Neural cell (in vitro differentiated cells): ENCODE measurements around the gene PRKAG2. TPM values are rescaled to one million over a fixed set of nuclear protein-coding genes. Genes with fewer than 3 reads are reported as not detected.

ENCODE experiments used
- H2AFZ ChIP-seq: fragments of 200-600, 300-800 bp; sonication (generic), shearing (Covaris generic); 2 replicates; pipeline ENCODE4 v1.6.0; 2014; ENCODE audit warnings: low read depth, mild to moderate bottlenecking, antibody characterized with exemption, low read length, moderate library complexity
- H3F3A ChIP-seq: fragments of 200-600 bp; shearing (Covaris generic); 2 replicates; pipeline ENCODE4 v1.6.1; 2016; ENCODE audit warnings: mild to moderate bottlenecking, moderate library complexity, mixed read lengths, antibody characterized with exemption, low read length; ENCODE audit not compliant: insufficient read depth, poor library complexity, severe bottlenecking
- H3K27ac ChIP-seq: fragments of 200-600, 300-800 bp; sonication (generic), shearing (Covaris generic); 2 replicates; pipeline ENCODE4 v1.5.1; 2014; ENCODE audit warnings: mild to moderate bottlenecking, low read length, moderate library complexity
- H3K27me3 ChIP-seq: fragments of 300-800, 200-600 bp; sonication (generic), shearing (Covaris generic); 2 replicates; pipeline ENCODE4 v1.6.0; 2014; ENCODE audit warnings: mild to moderate bottlenecking, low read depth, low read length, moderate library complexity; ENCODE audit not compliant: insufficient read depth
- H3K36me3 ChIP-seq: fragments of 300-800, 200-600 bp; sonication (generic), shearing (Covaris generic); 2 replicates; pipeline ENCODE4 v1.5.1; 2014; ENCODE audit warnings: mild to moderate bottlenecking, antibody characterized with exemption, low read length, moderate library complexity; ENCODE audit not compliant: insufficient read depth
- H3K4me2 ChIP-seq: fragments of 300-800, 200-600 bp; sonication (generic), shearing (Covaris generic); 2 replicates; pipeline ENCODE4 v1.6.0; 2014; ENCODE audit warnings: mild to moderate bottlenecking, low read length
- H3K4me3 ChIP-seq: fragments of 300-800, 200-600 bp; sonication (generic), shearing (Covaris generic); 2 replicates; pipeline ENCODE4 v1.5.1; 2014; ENCODE audit warnings: mild to moderate bottlenecking, low read length, moderate library complexity
- H3K79me2 ChIP-seq: fragments of 200-600 bp; shearing (Covaris generic); replicated peaks from 2 replicates; pipeline ENCODE4 v1.6.0; 2014; ENCODE audit warnings: mild to moderate bottlenecking, low read length, moderate library complexity; ENCODE audit not compliant: insufficient read depth
- H3K9ac ChIP-seq: fragments of 300-800, 200-600 bp; sonication (generic), shearing (Covaris generic); 2 replicates; pipeline ENCODE4 v1.6.1; 2016; ENCODE audit warnings: mild to moderate bottlenecking, low read length, mixed read lengths
- H3K9me2 ChIP-seq: fragments of 200-600 bp; shearing (Covaris generic); 2 replicates; pipeline ENCODE4 v1.6.1; 2016; ENCODE audit warnings: mild to moderate bottlenecking, low read length, mixed read lengths; ENCODE audit not compliant: insufficient read depth
- H3K9me3 ChIP-seq: fragments of 200-600, 300-800 bp; sonication (generic), shearing (Covaris generic); 2 replicates; pipeline ENCODE4 v1.6.1; 2016; ENCODE audit warnings: mild to moderate bottlenecking, mixed run types, low read length, moderate library complexity, mixed read lengths
- H4K20me1 ChIP-seq: fragments of 200-600 bp; shearing (Covaris generic); 2 replicates; pipeline ENCODE4 v1.6.1; 2016; ENCODE audit warnings: mild to moderate bottlenecking, mixed run types; ENCODE audit not compliant: insufficient read depth
- CTCF ChIP-seq: fragments of 450-650 bp; IDR thresholded peaks from 2 replicates; pipeline ENCODE4 v1.5.1; 2014; ENCODE audit warnings: antibody characterized with exemption, mild to moderate bottlenecking, moderate library complexity; ENCODE audit not compliant: poor library complexity, severe bottlenecking
- EP300 ChIP-seq: fragments of 450-650 bp; conservative IDR thresholded peaks from 2 replicates; pipeline ENCODE4 v1.6.1; 2014; ENCODE audit warnings: antibody characterized with exemption, mild to moderate bottlenecking, moderate library complexity; ENCODE audit not compliant: poor library complexity, severe bottlenecking
- EZH2 ChIP-seq: fragments of 200-600, 300-800 bp; shearing (Covaris generic), sonication (generic); IDR thresholded peaks from 2 replicates; pipeline ENCODE4 v1.6.1; 2014; ENCODE audit warnings: antibody characterized with exemption, low read length, borderline replicate concordance, mild to moderate bottlenecking; ENCODE audit not compliant: insufficient read depth, poor library complexity, severe bottlenecking
- MXI1 ChIP-seq: fragments of 450-650 bp; conservative IDR thresholded peaks from 2 replicates; pipeline ENCODE4 v1.6.1; 2014; ENCODE audit warnings: antibody characterized with exemption, mild to moderate bottlenecking; ENCODE audit not compliant: poor library complexity, severe bottlenecking
- POLR2AphosphoS5 ChIP-seq: IDR thresholded peaks from 2 replicates; pipeline ENCODE4 v1.6.1; 2012
- RAD21 ChIP-seq: fragments of 450-650 bp; conservative IDR thresholded peaks from 2 replicates; pipeline ENCODE4 v1.6.1; 2014; ENCODE audit warnings: antibody characterized with exemption, mild to moderate bottlenecking, moderate library complexity
- REST ChIP-seq: IDR thresholded peaks from 2 replicates; pipeline ENCODE4 v1.6.1; 2012; ENCODE audit warnings: borderline replicate concordance
- SMC3 ChIP-seq: fragments of 450-650 bp; conservative IDR thresholded peaks from 2 replicates; pipeline ENCODE4 v1.6.1; 2014; ENCODE audit warnings: antibody characterized with exemption, mild to moderate bottlenecking, moderate library complexity; ENCODE audit not compliant: poor library complexity
- TAF1 ChIP-seq: IDR thresholded peaks from 2 replicates; pipeline ENCODE4 v1.6.1; 2012; ENCODE audit warnings: low read depth
- polyA plus RNA-seq: library from polyadenylated mRNA; depleted of rRNA; stranded (reverse); fragments of >200 nt; gene quantifications from 2 replicates; pipeline ENCODE4 v1.2.3, GENCODE V29; 2014

Gene PRKAG2
- polyA plus RNA-seq, 1 donor from 2014 or later: 22.9 TPM

GRCh38 chr7:151740081-151740851 is 136.6 kb downstream of the PRKAG2 start:
- Histone ChIP-seq H3K36me3 (no peaks in the 10 kb centered on the region), H3K9me3 (no peaks in the 10 kb centered on the region), H3K9me2 (no peaks in the 10 kb centered on the region), H3K4me3 (no peak overlapping the region), H3K27me3 (no peaks in the 10 kb centered on the region), H3K4me2 (no peak overlapping the region), H3K27ac (no peak overlapping the region), H3K79me2 (no peaks in the 10 kb centered on the region), H2AFZ (no peak overlapping the region), H3F3A (no peaks in the 10 kb centered on the region), H3K9ac (no peak overlapping the region), H4K20me1 (no peaks in the 10 kb centered on the region)
- TF ChIP-seq SMC3 (no peak), POLR2AphosphoS5 (no peak), TAF1 (no peak), RAD21 (no peak), REST (no peak), EZH2 (no peak), EP300 (no peak), CTCF (no peak), MXI1 (no peak)

GRCh38 chr7:151738925-151739324 is 138.0 kb downstream of the PRKAG2 start:
- Histone ChIP-seq H3K9ac (no peak overlapping the region), H3F3A (no peaks in the 10 kb centered on the region), H2AFZ (no peak overlapping the region), H3K27me3 (no peaks in the 10 kb centered on the region), H3K79me2 (no peaks in the 10 kb centered on the region), H3K4me3 (no peak overlapping the region), H3K27ac (no peak overlapping the region), H3K9me2 (no peaks in the 10 kb centered on the region), H3K36me3 (no peaks in the 10 kb centered on the region), H4K20me1 (no peaks in the 10 kb centered on the region), H3K4me2 (no peak overlapping the region), H3K9me3 (no peaks in the 10 kb centered on the region)
- no peak for TF ChIP-seq CTCF
